ENCODE data around the gene LGALS16.
"Not testable (repeated sequence)": the region's sequence is repeated elsewhere in the genome, so short reads cannot be mapped to it uniquely, and the experiment has no call there.

The LGALS16 gene

GRCh38 chr19:39655613-39656012 lies at the start of gene LGALS16:
Gene LGALS16 (plus strand): TSS chr19:39655913. CDS start chr19:39655962, 49 bp downstream.
- no peak for DNase-seq

GRCh38 chr19:39607021-39607420 lies 48.7 kb upstream of the LGALS16 start:
- DNase-seq: no peak

- no peak for DNase-seq
Observed at GRCh38 chr19:39607561-39607960, 48.2 kb upstream of the LGALS16 start.

- DNase-seq: no peak
Observed at GRCh38 chr19:39613597-39613996, 42.1 kb upstream of the LGALS16 start.

GRCh38 chr19:39617745-39618144 lies 38.0 kb upstream of the LGALS16 start:
- no peak for DNase-seq

GRCh38 chr19:39623946-39624345 lies 31.8 kb upstream of the LGALS16 start:
- no peak for DNase-seq

GRCh38 chr19:39627631-39628030 lies 28.1 kb upstream of the LGALS16 start:
- DNase-seq: not testable (repeated sequence)

GRCh38 chr19:39631178-39631577 lies 24.5 kb upstream of the LGALS16 start:
- DNase-seq: no peak

- no peak for DNase-seq
Observed at GRCh38 chr19:39631626-39632025, 24.1 kb upstream of the LGALS16 start.

- DNase-seq: no peak
Observed at GRCh38 chr19:39637891-39638290, 17.8 kb upstream of the LGALS16 start.

GRCh38 chr19:39641773-39642172 lies 13.9 kb upstream of the LGALS16 start:
- no peak for DNase-seq

- DNase-seq: no peak
Observed at GRCh38 chr19:39643591-39643990, 12.1 kb upstream of the LGALS16 start.

- DNase-seq: no peak
Observed at GRCh38 chr19:39645800-39646411, 9.8 kb upstream of the LGALS16 start.

GRCh38 chr19:39647918-39648317 lies 7.8 kb upstream of the LGALS16 start:
- no peak for DNase-seq

GRCh38 chr19:39659791-39660190 lies 4.1 kb downstream of the LGALS16 start:
- DNase-seq: no peak

GRCh38 chr19:39660661-39661060 lies 4.9 kb downstream of the LGALS16 start:
- no peak for DNase-seq

- DNase-seq: no peak
Observed at GRCh38 chr19:39661565-39661964, 5.9 kb downstream of the LGALS16 start.

- not testable (repeated sequence) for DNase-seq
Observed at GRCh38 chr19:39669860-39670259, 14.1 kb downstream of the LGALS16 start.

- no peak for DNase-seq
Observed at GRCh38 chr19:39670998-39671397, 15.3 kb downstream of the LGALS16 start.

GRCh38 chr19:39671739-39672363 lies 16.1 kb downstream of the LGALS16 start:
- DNase-seq: peak; percentile 68

GRCh38 chr19:39672473-39672872 lies 16.8 kb downstream of the LGALS16 start:
- no peak for DNase-seq

- peak; percentile 3 for DNase-seq
Observed at GRCh38 chr19:39673862-39674261, 18.1 kb downstream of the LGALS16 start.

GRCh38 chr19:39676004-39676403 lies 20.3 kb downstream of the LGALS16 start:
- no peak for DNase-seq

GRCh38 chr19:39677961-39678889 lies 22.5 kb downstream of the LGALS16 start:
- peak; percentile 44 for DNase-seq

Data from NCI-H1092 treated with DMSO at 0.1 percent for 48 hours (cell line).